ENCODE data around the gene BEST2. TPM values are rescaled to one million over a fixed set of nuclear protein-coding genes. Genes with fewer than 3 reads are reported as not detected.

The BEST2 gene
- total and polyA plus RNA-seq, 4 donors = 2.5 TPM; not detected in 3

DNA sequence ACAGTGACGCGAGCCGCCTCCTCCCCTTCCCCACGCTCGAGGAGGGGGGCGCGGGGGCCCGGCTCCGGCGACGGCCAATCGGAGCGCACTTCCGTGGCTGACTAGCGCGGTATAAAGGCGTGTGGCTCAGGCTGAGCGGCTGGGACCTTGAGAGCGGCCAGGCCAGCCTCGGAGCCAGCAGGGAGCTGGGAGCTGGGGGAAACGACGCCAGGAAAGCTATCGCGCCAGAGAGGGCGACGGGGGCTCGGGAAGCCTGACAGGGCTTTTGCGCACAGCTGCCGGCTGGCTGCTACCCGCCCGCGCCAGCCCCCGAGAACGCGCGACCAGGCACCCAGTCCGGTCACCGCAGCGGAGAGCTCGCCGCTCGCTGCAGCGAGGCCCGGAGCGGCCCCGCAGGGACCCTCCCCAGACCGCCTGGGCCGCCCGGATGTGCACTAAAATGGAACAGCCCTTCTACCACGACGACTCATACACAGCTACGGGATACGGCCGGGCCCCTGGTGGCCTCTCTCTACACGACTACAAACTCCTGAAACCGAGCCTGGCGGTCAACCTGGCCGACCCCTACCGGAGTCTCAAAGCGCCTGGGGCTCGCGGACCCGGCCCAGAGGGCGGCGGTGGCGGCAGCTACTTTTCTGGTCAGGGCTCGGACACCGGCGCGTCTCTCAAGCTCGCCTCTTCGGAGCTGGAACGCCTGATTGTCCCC, 39.9 kb downstream of the BEST2 start, which contains the start of gene JUNB:
Gene JUNB, plus strand, starts transcription at position 142 of the 706 bp plus-strand sequence. Its CDS starts 286 bp downstream, at position 428.
- H3K4me1 ChIP-seq (ENCODE audit: control insufficient read depth in 1 of 2, insufficient read depth in 2 of 2, low read length in 2 of 2) = no peaks in the 10 kb centered on the region
- WGBS, 2 donors = 0% methylated on average over 65 to 73 of the region's 73 CpGs

DNA sequence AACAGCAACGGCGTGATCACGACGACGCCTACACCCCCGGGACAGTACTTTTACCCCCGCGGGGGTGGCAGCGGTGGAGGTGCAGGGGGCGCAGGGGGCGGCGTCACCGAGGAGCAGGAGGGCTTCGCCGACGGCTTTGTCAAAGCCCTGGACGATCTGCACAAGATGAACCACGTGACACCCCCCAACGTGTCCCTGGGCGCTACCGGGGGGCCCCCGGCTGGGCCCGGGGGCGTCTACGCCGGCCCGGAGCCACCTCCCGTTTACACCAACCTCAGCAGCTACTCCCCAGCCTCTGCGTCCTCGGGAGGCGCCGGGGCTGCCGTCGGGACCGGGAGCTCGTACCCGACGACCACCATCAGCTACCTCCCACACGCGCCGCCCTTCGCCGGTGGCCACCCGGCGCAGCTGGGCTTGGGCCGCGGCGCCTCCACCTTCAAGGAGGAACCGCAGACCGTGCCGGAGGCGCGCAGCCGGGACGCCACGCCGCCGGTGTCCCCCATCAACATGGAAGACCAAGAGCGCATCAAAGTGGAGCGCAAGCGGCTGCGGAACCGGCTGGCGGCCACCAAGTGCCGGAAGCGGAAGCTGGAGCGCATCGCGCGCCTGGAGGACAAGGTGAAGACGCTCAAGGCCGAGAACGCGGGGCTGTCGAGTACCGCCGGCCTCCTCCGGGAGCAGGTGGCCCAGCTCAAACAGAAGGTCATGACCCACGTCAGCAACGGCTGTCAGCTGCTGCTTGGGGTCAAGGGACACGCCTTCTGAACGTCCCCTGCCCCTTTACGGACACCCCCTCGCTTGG, 40.7 kb downstream of the BEST2 start:
- 0% methylated on average over 70 to 84 of the region's 84 CpGs for WGBS, 2 donors
- H3K27ac ChIP-seq (ENCODE audit: low read depth in 1 of 2, low read length in 2 of 2) = peak overlapping the region; percentile 70 to 86
- peak overlapping the region; percentile 70 to 73 for H3K4me3 ChIP-seq (ENCODE audit: low read length in 2 of 2)
- H3K9me3 ChIP-seq (ENCODE audit: control insufficient read depth, low read length) = no peaks in the 10 kb centered on the region
- peaks cover 0 to 4% of the 10 kb centered on the region in 2 donors for H3K27me3 ChIP-seq (ENCODE audit: control insufficient read depth in 1 of 2, insufficient read depth in 2 of 2, low read length in 1 of 2)
- intact Hi-C loops (cut with DNase I) = loop anchor here (5.0 to 10.0 kb wide), 3 partner anchors 360 to 1255 kb away; partner anchors contain the start of genes CNN1 (in 1 of the 2), IER2 (in 1 of the 2) and STX10 (in 1 of the 2)
- ATAC-seq (ENCODE audit: low FRiP score) = no peak
- peak; percentile 84 to 88 for DNase-seq
- H3K36me3 ChIP-seq (ENCODE audit: control insufficient read depth in 1 of 2, insufficient read depth in 2 of 2, low read length in 1 of 2) = no peaks in the 10 kb centered on the region
- H3K4me1 ChIP-seq (ENCODE audit: control insufficient read depth in 1 of 2, insufficient read depth in 2 of 2, low read length in 2 of 2) = no peaks in the 10 kb centered on the region

More for the DNA sequence above, 39.9 kb downstream of the BEST2 start, which contains the start of gene JUNB:
- H3K27ac ChIP-seq (ENCODE audit: low read depth in 1 of 2, low read length in 2 of 2) = peak within 1 kb of the TSS; percentile 88 to 96
- H3K9me3 ChIP-seq (ENCODE audit: control insufficient read depth, low read length) = no peaks in the 10 kb centered on the region
- H3K27me3 ChIP-seq (ENCODE audit: control insufficient read depth in 1 of 2, insufficient read depth in 2 of 2, low read length in 1 of 2) = peaks cover 0 to 4% of the 10 kb centered on the region in 2 donors
- H3K36me3 ChIP-seq (ENCODE audit: control insufficient read depth in 1 of 2, insufficient read depth in 2 of 2, low read length in 1 of 2) = no peaks in the 10 kb centered on the region
- peak; percentile 99 for DNase-seq
- peak; percentile 79 for ATAC-seq (ENCODE audit: low FRiP score)
- intact Hi-C loops (cut with DNase I) = loop anchor here (5.0 to 10.0 kb wide), 3 partner anchors 361 to 1254 kb away; partner anchors contain the start of genes CNN1 (in 1 of the 2), IER2 (in 1 of the 2) and STX10 (in 1 of the 2)
- H3K4me3 ChIP-seq (ENCODE audit: low read length in 2 of 2) = peak within 1 kb of the TSS; percentile 70 to 73

GRCh38 chr19:12792853-12793289, 41.3 kb downstream of the BEST2 start:
- Histone ChIP-seq H3K4me3 (ENCODE audit: low read length in 2 of 2) (peak overlapping the region; percentile 70 to 73), H3K27me3 (ENCODE audit: control insufficient read depth in 1 of 2, insufficient read depth in 2 of 2, low read length in 1 of 2) (peaks cover 0 to 4% of the 10 kb centered on the region in 2 donors), H3K4me1 (ENCODE audit: control insufficient read depth in 1 of 2, insufficient read depth in 2 of 2, low read length in 2 of 2) (no peaks in the 10 kb centered on the region), H3K36me3 (ENCODE audit: control insufficient read depth in 1 of 2, insufficient read depth in 2 of 2, low read length in 1 of 2) (no peaks in the 10 kb centered on the region), H3K27ac (ENCODE audit: low read depth in 1 of 2, low read length in 2 of 2) (peak overlapping the region; percentile 64 to 86), H3K9me3 (ENCODE audit: control insufficient read depth, low read length) (no peaks in the 10 kb centered on the region)
- ATAC-seq (ENCODE audit: low FRiP score) (no peak), DNase-seq (no peak)
- intact Hi-C loops (cut with DNase I) = loop anchor here (5.0 to 10.0 kb wide), 3 partner anchors 359 to 1256 kb away; partner anchors contain the start of genes CNN1 (in 1 of the 2), IER2 (in 1 of the 2) and STX10 (in 1 of the 2)
- 0 to 1% methylated on average over 21 to 22 of the region's 22 CpGs for WGBS, 2 donors

GRCh38 chr19:12793290-12794195, 42.0 kb downstream of the BEST2 start:
- H3K27me3 ChIP-seq (ENCODE audit: control insufficient read depth in 1 of 2, insufficient read depth in 2 of 2, low read length in 1 of 2) = peaks cover 0 to 4% of the 10 kb centered on the region in 2 donors
- peak; percentile 95 to 98 for DNase-seq

DNA sequence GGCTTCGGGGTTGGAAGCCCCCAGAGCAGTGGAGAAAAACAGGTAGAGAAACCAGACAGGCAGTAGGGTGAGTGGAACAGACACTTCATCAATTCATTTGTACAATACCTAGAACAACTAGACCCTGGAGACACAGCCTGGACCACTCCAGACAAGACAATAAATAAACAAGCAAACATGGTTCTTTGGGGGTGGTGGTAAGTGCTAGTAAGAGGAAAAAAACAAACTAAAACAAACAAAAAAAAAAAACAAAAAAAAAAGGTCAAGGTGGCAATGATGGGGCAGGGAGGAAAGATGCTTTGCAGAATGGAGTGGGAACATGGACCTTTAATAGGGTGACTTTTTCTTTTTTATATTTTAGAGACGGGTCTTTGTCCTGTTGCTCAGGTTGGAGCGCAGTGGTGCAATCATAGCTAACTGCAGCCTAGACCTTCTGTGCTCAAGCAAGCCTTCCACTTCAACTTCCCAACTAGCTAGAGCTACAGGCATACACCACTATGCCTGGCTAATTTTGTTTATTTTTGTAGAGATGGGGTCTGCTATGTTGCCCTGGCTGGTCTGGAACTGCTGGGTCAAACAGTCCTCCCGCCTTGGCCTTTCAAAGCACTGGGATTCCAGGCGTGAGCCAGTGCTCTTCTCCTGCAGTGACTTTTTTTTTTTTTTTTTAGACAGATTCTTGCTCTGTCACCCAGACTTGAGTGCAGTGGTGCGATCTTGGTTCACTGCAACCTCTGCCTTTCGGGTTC, 42.8 kb downstream of the BEST2 start:
- 67 to 69% methylated on average over 7 of the region's 7 CpGs for WGBS, 2 donors
- Histone ChIP-seq H3K4me1 (ENCODE audit: control insufficient read depth in 1 of 2, insufficient read depth in 2 of 2, low read length in 2 of 2) (no peaks in the 10 kb centered on the region), H3K9me3 (ENCODE audit: control insufficient read depth, low read length) (no peaks in the 10 kb centered on the region), H3K27me3 (ENCODE audit: control insufficient read depth in 1 of 2, insufficient read depth in 2 of 2, low read length in 1 of 2) (peaks cover 0 to 4% of the 10 kb centered on the region in 2 donors), H3K4me3 (ENCODE audit: low read length in 2 of 2) (peak overlapping the region in 1 of 2 donors; percentile 37), H3K27ac (ENCODE audit: low read depth in 1 of 2, low read length in 2 of 2) (peak overlapping the region; percentile 86 to 87), H3K36me3 (ENCODE audit: control insufficient read depth in 1 of 2, insufficient read depth in 2 of 2, low read length in 1 of 2) (no peaks in the 10 kb centered on the region)
- ATAC-seq (ENCODE audit: low FRiP score) = no peak
- intact Hi-C loops (cut with DNase I) = loop anchor here (1.0 to 10.0 kb wide), 4 partner anchors 17 to 1257 kb away; partner anchors contain the start of genes CNN1 (in 1 of the 2), IER2 (in 1 of the 2) and STX10 (in 1 of the 2)
- no peak for DNase-seq

More at GRCh38 chr19:12793290-12794195, 42.0 kb downstream of the BEST2 start:
- peak overlapping the region; percentile 70 to 73 for H3K4me3 ChIP-seq (ENCODE audit: low read length in 2 of 2)
- intact Hi-C loops (cut with DNase I) = loop anchor here (1.0 to 10.0 kb wide), 4 partner anchors 16 to 1256 kb away; partner anchors contain the start of genes CNN1 (in 1 of the 2), IER2 (in 1 of the 2) and STX10 (in 1 of the 2)
- 0 to 1% methylated on average over 62 to 81 of the region's 81 CpGs for WGBS, 2 donors
- peak overlapping the region; percentile 86 to 87 for H3K27ac ChIP-seq (ENCODE audit: low read depth in 1 of 2, low read length in 2 of 2)
- no peaks in the 10 kb centered on the region for H3K36me3 ChIP-seq (ENCODE audit: control insufficient read depth in 1 of 2, insufficient read depth in 2 of 2, low read length in 1 of 2)
- H3K9me3 ChIP-seq (ENCODE audit: control insufficient read depth, low read length) = no peaks in the 10 kb centered on the region
- ATAC-seq (ENCODE audit: low FRiP score) = peak; percentile 62
- no peaks in the 10 kb centered on the region for H3K4me1 ChIP-seq (ENCODE audit: control insufficient read depth in 1 of 2, insufficient read depth in 2 of 2, low read length in 2 of 2)

GRCh38 chr19:12794971-12795381, 43.4 kb downstream of the BEST2 start:
- DNase-seq (no peak), ATAC-seq (ENCODE audit: low FRiP score) (no peak)
- intact Hi-C loops (cut with DNase I) = loop anchor here (1.0 to 10.0 kb wide), 7 partner anchors 17 to 1258 kb away; partner anchors contain the start of genes CNN1 (in 1 of the 2), IER2 (in 1 of the 2), STX10 (in 1 of the 2) and TNPO2 (in 1 of the 2)
- no peaks in the 10 kb centered on the region for H3K9me3 ChIP-seq (ENCODE audit: control insufficient read depth, low read length)
- H3K4me1 ChIP-seq (ENCODE audit: control insufficient read depth in 1 of 2, insufficient read depth in 2 of 2, low read length in 2 of 2) = no peaks in the 10 kb centered on the region
- H3K4me3 ChIP-seq (ENCODE audit: low read length in 2 of 2) = no peak overlapping the region
- H3K27me3 ChIP-seq (ENCODE audit: control insufficient read depth in 1 of 2, insufficient read depth in 2 of 2, low read length in 1 of 2) = peaks cover 0 to 4% of the 10 kb centered on the region in 2 donors
- H3K27ac ChIP-seq (ENCODE audit: low read depth in 1 of 2, low read length in 2 of 2) = no peak overlapping the region
- no peaks in the 10 kb centered on the region for H3K36me3 ChIP-seq (ENCODE audit: control insufficient read depth in 1 of 2, insufficient read depth in 2 of 2, low read length in 1 of 2)
- 91 to 93% methylated on average over 9 of the region's 9 CpGs for WGBS, 2 donors

Data from aorta (tissue), 5 donors.